ENCODE measurements around the gene ATF1.
"Not testable (repeated sequence)": the region's sequence is repeated elsewhere in the genome, so short reads cannot be mapped to it uniquely, and the experiment has no call there.

- not testable (repeated sequence) for TF ChIP-seq CTCF, EZH2 (IDR thresholded peaks at IDR 0.05)
These were observed 105.0 kb downstream of the ATF1 start for GRCh38 chr12:50868881-50869280.

Measured in neural progenitor cell (in vitro differentiated cells).